GM21619 (cell line): ENCODE data around the gene OCA2.
"Not testable (repeated sequence)": the region's sequence is repeated elsewhere in the genome, so short reads cannot be mapped to it uniquely, and the experiment has no call there.

Experiments
- ATAC-seq: cut with Tn5 transposase; IDR thresholded peaks from one replicate; pipeline ENCODE4 v1.9.1; 2021; ENCODE audit not compliant: unreplicated experiment

OCA2 gene

DNA sequence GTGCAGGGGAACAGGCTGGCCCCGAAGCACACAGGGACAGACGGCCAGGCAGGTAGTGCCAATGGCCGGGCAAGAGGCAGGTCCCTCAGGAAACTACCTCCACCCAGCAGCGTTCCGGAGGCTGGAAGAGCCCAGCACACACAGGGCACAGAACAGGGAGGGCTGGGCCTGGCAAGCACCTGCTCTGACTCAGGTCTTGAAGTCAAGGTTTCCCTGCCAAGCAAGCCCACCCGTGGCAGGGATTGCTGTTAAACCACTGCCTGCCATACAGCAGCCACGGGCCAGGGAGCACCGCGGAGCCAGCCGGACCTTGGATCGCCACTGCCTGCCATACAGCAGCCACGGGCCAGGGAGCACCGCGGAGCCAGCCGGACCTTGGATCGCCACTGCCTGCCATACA lies 22.5 kb upstream of the OCA2 start:
- not testable (repeated sequence) for ATAC-seq

DNA sequence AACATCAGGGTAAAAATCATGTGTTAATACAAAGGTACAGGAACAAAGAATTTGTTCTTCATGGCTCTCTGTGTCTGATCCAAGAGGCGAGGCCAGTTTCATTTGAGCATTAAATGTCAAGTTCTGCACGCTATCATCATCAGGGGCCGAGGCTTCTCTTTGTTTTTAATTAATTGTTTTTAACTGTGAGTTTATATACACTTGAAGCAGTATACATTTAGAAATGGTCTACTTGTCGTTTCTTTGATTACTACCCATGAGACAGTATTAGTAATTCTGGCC lies 21.2 kb upstream of the OCA2 start:
- ATAC-seq: no peak

GRCh38 chr15:28118531-28118930 lies 19.4 kb upstream of the OCA2 start:
- ATAC-seq: no peak

GRCh38 chr15:28118083-28118482 lies 19.0 kb upstream of the OCA2 start:
- no peak for ATAC-seq

DNA sequence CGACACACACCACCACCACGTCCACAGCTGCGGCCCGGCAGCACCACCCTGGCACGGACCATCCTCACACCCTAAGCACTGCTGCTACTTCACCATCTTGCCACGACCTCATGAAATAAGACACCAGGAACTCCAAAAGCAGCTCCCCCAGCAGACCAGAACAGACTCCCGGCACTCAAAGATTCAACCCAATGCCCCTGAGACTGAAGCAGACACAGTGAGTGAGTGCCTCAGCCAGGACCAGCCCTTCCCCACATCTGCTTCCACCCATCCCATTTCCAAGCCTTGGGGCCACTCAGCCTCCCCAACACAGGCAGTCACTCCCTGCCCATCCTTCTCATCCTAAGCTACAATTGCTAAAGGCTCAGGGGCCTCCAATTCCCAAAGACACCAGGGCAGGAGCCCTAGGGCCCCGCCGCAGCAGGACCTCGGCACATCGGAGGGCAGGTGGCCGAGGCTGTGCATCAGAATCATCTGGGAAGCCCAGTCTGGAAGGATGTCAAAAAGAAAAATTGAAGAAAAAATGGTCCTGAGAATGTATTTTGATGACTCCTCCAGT lies 18.4 kb upstream of the OCA2 start:
- no peak for ATAC-seq

DNA sequence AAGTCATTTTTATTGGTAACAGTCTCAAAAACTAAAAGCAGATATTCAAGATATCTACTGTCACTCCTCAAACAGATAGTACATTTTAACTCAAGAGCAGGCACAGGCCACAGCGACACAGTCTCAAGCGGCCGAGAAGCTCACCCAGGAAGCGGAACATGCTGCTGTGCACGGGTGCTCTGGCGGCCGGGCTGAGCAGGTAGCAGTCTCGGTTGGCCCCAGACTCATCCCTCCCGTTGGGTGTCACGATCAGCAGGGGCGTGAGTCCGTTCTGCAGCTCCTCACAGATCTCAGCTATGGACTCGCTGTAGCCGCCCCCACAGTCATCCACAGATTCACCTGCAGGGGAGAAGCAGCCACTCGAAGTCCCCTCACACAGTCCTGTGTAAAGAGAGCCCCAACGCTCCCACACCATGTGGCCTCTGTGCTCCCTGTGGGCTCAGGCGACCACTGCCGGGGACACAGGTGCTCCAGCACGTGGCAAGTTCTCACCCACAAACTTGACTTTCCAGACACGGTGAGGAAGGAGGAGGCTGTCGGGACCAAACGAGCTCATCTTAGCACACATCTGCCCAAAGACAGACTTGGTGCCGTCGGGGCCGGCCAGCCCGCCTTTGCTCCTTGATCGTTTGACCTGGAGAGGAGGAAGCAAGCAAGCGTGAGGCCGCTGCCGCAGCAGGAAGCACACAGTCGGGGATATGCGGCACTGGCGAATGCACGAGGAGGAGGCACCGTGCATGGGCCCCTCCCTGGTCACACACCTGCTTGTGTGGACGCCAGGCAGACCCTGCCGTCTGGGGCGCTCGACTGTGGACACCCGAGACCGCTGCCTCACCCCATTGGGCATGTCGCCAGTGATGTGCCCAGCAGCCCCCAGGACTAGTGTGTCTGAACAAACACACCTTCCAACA lies 17.7 kb upstream of the OCA2 start:
- ATAC-seq: no peak

GRCh38 chr15:28115871-28116270 lies 16.8 kb upstream of the OCA2 start:
- ATAC-seq: no peak

DNA sequence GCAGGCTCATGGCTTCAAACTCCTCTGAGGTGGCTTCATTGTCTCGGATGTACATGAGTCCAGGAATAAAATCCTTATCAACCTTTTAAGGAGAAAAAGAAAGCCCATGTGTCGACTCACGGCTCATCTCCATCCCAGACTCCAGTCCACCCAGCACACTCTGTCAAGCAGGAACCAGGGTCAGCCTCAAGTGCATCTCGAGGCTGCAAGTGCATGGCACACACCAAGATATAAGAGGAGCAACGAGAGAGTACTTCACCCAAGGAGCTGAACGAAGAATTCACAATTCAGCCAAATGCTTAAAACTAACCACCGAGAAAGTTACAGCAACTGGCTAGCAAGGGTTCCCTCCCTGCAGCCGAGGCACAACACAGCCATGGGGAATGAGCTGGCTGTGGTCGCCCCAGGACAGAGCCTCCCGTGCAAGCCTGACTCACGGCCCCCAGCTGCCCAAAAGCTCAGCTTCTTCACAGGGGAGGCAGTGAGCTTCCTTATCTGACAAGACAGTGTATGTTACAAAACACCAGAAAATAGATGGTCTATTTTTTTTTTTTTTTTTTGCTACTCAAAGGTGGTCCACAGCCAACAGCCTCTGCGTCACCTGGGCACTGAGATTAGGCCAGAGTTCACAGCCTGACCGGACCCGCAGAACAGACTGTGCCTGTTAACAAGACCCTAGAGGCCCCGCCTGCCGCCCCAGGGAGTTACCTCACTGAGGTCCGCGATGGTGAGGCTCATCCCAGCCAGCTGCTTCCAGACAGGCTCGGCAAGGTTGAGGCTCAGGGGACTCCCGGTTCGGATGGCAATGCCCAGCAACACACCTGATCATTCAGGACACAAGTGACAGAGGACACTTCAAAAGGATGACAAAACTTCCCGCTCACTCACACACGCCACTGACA lies 15.9 kb upstream of the OCA2 start:
- ATAC-seq: no peak

DNA sequence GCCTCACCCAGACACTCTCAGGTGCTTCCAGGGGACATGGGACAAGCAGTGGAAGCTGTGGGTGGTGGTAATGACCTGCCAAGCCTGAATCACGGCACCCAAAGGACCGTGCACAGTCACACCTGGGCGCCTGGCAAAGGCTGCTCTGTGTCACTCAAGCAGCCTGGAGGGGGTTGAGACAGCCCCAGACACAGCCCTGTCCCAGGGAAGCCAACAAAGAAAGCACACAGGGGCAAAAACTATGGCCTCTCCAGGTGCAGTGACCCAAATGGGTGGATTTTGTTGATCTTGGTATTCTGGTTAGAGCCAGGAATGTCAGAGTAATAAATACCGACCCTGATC lies 15.0 kb upstream of the OCA2 start:
- no peak for ATAC-seq

- no peak for ATAC-seq
Observed at GRCh38 chr15:28113394-28114113, 14.4 kb upstream of the OCA2 start.

- no peak for ATAC-seq
Observed at GRCh38 chr15:28112962-28113361, 13.8 kb upstream of the OCA2 start.

DNA sequence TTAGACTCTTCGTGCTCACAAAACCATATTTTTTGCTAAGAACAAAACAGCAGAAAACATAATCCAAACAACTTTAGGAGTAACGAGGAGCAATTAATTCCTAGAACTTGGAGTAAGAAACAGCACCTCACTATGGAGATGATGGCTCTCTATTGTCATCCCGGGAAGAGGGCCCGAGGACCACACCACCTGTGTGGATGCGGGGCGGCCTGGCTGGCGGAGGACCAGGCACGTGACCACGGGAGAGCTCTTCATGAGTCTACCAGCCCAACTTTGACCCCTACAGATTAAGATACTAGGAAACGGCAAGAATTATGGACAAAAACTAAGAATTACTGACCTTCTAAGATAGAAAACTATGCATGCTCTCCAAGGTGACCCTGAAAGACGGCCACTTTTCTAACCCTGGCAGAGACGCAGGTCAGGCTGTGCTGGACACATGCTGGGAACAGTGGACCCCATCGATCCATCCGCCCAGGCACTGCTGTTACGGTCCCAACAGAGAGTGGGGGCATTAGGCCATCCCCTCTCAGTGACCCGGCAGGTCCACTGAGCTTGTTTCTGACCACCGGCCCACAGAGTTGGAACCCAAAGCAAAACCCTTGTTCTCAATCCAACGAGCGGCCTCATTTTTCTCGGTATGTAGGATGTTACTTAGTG lies 13.1 kb upstream of the OCA2 start:
- no peak for ATAC-seq

- no peak for ATAC-seq
Observed at GRCh38 chr15:28111543-28111942, 12.4 kb upstream of the OCA2 start.

- no peak for ATAC-seq
Observed at GRCh38 chr15:28110481-28110881, 11.4 kb upstream of the OCA2 start.

DNA sequence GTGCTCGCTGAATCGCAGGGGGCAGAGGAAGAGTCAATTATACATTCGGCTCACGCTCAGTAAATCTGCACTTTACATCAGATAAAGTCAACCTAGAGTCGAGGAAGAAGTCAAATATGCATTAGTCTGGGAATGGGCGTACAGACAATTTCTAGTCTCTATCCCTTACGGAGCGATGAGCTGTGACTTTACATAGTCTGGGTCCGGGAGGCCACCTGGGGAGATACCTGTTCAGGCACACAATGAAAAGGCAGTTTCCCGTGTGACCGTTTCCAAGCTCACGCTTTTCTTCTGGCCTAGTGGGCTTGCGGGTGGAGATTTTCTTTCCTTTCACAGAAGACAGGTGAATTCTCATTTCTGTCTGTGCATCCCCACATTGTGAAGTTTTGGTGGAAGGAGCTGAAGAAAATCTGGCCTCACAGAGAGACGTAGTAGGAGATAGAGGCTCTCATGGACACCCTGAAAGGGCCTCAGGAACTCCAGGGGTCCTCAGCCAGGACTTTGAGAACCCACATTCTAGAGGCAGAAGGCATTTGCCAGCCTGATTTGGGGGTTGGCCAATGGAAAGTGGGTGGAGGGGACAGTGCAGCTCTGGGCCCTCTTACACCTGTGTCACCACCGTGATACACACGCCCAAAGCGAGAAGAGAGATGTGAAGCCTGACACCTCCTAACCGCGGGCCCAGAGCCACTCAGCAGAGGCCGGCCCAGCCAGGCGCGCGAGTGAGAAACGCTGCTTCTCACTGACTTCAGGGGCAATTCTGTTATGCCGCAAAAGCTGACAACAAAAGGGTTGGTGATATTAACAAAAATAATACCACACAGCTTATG lies 10.7 kb upstream of the OCA2 start:
- ATAC-seq: no peak

DNA sequence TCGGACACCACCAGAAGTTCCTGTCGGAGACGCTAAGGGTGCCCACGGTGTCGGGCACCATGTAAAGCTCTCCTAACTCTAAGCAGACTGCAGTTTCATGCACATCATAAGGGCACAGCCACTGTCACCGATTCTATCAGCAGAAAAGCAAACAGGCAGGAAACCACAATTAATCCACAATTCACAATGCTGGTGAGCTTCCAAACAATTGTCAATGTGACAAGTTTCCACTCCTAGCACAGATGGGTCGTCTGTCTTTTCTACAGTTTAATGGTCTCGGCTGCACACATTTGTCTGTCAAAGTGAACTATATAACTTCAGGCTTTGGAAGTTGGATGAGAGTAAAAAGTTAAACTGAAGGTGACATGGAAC lies 8.8 kb upstream of the OCA2 start:
- ATAC-seq: no peak

- ATAC-seq: no peak
Observed at GRCh38 chr15:28107111-28107903, 8.2 kb upstream of the OCA2 start.

DNA sequence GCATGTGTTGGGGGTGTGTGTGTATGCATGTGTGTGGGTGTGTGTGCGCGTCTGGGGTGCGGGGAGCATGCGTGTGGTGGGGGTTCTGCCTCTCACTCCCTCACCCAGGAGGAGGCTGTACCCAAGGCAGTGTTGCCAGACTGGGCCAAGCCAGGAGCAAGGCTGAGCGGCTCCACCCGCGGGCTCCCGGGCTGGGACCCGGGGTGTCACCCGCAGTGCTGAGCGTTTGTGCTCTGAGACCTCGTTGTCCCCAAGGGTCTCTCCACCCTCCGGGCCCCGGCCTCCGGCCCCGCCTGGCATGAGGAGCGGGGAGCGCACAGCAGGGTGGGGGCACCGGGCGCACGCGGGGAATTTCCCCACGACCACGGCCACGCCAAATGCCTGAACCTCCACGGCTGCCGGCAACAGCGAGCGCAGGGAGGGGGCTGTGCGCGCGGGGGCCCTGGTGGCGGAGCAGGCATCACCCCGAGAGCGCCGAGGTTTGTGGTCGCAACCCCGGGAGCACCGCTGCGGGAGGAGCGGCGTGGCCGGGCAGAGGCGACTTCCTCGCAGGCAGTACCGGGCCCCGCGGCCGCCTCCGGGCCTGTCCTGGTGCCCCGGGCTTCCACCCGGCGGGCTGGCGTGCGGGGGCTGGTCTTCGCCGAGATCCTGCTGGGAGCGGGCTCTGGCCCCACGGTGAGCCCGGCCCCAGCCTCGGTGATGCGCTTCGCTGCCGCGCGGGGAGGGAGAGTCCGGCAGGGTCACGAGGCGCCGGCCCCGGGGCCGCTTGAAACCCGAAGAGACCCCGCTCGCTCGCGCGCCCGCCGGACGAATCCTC lies 7.4 kb upstream of the OCA2 start:
- no peak for ATAC-seq
